H1 (cell line): Measurements from ENCODE around the gene TMEM254.

ENCODE experiments used
- CHD2 ChIP-seq: IDR thresholded peaks from 2 replicates; pipeline ENCODE4 v1.6.1; 2012; ENCODE audit warnings: low read length, improper control_type of control experiment
- CTCF ChIP-seq, 3 experiments: IDR thresholded peaks; 1 replicate in 2 of 3; 2 replicates in 1 of 3; pipeline versions ENCODE4 v1.5.1 to v1.6.1; 2011; ENCODE audit warnings: low read length in 3 of 3, mild to moderate bottlenecking in 3 of 3, inconsistent platforms in 2 of 3, low read depth in 1 of 3, moderate library complexity in 1 of 3; ENCODE audit not compliant: insufficient read depth in 1 of 3; ENCODE audit errors: control extremely low read depth in 1 of 3
- EP300 ChIP-seq, 2 experiments: IDR thresholded peaks; 1 replicate in 1 of 2; 2 replicates in 1 of 2; pipeline ENCODE4 v1.6.1; 2011 to 2012; ENCODE audit warnings: low read depth in 2 of 2, low read length in 2 of 2, mild to moderate bottlenecking in 2 of 2, borderline replicate concordance in 1 of 2, inconsistent platforms in 1 of 2, moderate library complexity in 1 of 2
- GABPA ChIP-seq: IDR thresholded peaks from 2 replicates; pipeline ENCODE4 v1.6.1; 2011; ENCODE audit warnings: mild to moderate bottlenecking, low read length, moderate library complexity, borderline replicate concordance; ENCODE audit not compliant: insufficient read depth
- MAFK ChIP-seq: IDR thresholded peaks from 2 replicates; pipeline ENCODE4 v1.6.1; 2012; ENCODE audit warnings: low read depth, mild to moderate bottlenecking, improper control_type of control experiment, low read length
- PHF8 ChIP-seq: fragments of 200-600 bp; sonication (generic); conservative IDR thresholded peaks from 2 replicates; pipeline ENCODE4 v1.7.1; 2012; ENCODE audit warnings: low read depth, mild to moderate bottlenecking, inconsistent platforms, low read length, moderate library complexity
- YY1 ChIP-seq: IDR thresholded peaks from 2 replicates; pipeline ENCODE4 v1.6.1; 2011; ENCODE audit warnings: low read depth, mild to moderate bottlenecking, low read length

- no peak for TF ChIP-seq PHF8
- no peak for TF ChIP-seq CTCF (IDR thresholded peaks at IDR 0.05; ENCODE audit: control extremely low read depth in 1 of 3, insufficient read depth in 1 of 3, low read depth in 1 of 3, low read length in 3 of 3)
- no peak for TF ChIP-seq CHD2
- TF ChIP-seq MAFK = no peak
- TF ChIP-seq YY1 = no peak
- no peak for TF ChIP-seq GABPA
- TF ChIP-seq EP300 (IDR thresholded peaks at IDR 0.05; ENCODE audit: borderline replicate concordance in 1 of 2, low read depth in 2 of 2, low read length in 2 of 2) = no peak
These were observed 40.2 kb downstream of the TMEM254 start for GRCh38 chr10:80118669-80119068.
